ENCODE measurements around the gene KIAA1328.

Gene KIAA1328

DNA sequence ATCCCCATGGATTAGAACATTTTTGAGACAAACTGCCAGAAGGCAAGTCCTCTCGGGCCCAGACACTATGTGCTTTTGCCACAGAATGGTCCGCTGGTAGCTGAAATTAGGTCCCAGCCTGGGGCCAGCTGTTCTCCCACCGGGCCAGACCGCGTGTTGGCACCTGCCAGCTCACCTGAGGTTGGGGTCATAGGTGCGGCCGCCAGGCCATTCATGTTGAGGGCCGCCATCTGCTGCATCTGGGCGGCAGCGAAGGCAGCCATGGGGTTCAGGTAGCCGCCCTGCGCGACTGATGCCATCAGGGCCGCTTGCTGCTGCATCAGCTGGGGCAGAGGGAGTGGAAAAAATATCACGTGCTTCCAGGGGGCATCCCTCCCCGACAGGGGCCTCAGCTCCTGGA is 443.9 kb downstream of the KIAA1328 start:
- no peak for DNase-seq (ENCODE audit: extremely low read depth in 1 of 2, low read depth in 1 of 2)

DNA sequence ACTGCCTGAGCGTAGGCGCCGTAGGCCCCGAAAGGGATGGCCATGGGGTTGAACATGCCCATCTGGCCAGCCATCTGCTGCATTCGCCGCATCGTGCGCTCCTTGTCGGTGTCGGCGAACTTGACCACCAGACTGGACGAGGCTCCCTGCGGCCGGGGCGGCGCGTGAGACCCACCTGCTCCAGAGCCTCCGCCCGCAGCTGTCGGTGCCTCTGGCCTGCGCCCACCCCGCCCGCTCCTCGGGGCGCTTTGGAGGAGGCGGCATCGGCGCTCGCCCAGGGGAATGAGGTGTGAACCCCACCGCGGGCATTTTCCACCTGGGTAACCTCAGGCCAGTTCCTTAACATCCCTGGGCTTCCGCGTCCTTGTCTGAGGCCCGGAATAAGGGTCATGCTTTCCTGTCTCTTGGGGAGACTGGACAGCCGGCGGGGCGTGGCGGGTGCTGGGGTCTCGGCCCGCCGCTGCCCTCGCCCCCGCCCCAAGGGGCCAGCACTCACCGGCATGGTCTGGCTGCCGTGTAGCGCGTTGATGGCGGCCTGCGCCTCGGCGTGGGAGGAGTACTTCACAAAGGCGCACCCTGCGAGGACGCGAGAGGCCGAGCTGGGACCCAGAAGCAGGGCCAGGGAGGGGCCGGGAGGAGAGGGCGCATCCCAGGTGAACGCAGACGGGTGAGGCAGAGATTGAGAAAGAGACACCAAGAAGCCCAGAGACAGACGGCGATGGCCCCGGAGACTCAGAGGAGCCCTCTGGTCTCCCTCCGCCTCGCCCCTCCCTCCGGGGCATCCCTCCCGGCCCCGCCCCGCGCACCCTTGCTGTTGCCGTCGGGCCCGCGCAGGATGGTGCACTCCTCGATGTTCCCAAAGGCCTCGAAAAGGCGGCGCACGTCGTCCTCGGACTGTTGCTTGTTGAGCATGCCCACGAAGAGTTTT is 445.6 kb downstream of the KIAA1328 start:
- no peak for DNase-seq (ENCODE audit: extremely low read depth in 1 of 2, low read depth in 1 of 2)

DNA sequence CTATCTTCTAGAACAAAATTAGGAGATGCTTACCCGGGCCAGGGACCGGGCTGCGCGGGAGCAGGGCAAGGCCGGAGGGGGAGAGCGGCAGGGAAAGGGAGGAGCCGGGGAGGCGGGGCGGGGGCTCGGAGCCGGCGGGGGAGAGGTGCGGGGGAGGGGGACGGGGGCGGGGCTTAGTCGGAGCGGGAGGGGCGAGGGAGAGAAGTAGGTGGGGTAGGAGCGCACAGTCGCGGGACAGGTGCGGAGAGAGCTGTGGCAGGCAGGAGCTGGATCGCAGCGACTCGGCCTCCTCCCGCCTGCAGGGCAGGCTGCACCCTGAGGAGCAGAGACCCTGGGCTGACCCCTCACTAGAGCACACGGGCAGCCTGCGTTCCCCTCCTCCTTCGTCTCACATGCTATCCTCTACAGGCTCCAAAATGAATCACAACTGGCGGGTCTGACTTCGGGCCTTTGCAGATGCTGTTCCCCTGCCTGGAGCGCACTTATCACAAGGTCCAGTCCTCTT is 446.4 kb downstream of the KIAA1328 start:
- DNase-seq (ENCODE audit: extremely low read depth in 1 of 2, low read depth in 1 of 2), result no peak

DNA sequence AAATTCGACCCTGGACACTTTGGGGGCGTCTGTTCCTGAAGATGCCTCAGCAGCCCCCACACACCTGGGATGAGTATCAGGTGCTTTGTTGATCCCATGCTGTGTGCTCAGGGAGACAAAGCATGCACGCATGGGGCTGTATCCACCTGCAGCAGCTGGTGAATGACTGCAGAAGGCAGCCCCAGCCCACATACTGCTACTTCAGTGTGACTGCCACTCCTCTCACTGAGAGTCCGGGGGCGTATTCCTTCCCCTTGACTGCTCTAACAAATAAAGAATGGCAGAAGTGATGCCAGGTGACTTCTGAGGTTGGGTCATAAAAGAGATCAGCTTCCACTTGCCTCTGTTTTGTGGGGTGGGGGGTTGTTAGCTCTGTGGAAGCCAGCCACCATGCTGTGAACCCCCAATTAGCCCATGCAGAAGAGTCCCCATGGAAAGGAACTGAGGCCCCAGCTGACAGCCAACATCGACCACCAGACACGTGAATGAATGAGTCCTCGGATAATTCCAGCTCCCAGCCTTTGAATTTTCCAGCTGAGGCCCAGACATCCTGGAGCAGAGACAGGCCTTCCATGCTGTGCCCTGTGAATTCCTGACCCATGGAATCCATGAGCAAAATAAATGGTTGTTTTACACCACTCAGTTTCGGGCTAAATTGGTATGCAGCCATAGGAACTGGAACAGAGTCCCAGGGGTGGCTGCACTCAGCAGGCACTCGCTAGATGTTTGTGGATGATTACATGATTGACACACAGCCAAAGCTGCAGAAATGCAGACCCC is 447.4 kb downstream of the KIAA1328 start:
- DNase-seq (ENCODE audit: extremely low read depth in 1 of 2, low read depth in 1 of 2), result no peak

DNA sequence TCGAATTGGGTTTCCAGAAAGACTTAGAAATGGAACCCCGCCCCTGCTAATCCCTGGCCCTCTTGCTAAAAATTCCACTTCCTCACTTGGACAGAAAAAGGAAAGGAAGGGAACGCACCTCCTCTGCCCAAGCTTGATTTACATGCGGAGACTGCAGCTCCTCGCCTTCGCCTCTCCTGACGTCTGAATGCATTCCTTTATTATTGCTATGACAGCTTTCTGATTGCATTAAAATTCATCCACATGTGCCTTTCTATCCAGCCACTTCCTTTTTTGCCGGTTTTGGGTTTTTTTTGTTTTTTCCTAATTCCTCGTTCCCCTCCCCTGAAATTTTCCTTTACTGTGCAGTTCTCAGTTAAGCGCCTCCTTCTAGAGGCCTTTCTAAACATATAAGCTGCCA is 448.9 kb downstream of the KIAA1328 start:
- no peak for DNase-seq (ENCODE audit: extremely low read depth in 1 of 2, low read depth in 1 of 2)

Data from stimulated activated CD8-positive, alpha-beta memory T cell treated with anti-CD3 and anti-CD28 coated beads, Interleukin-7, amount 100 ng/mL, for 48 hours (primary cell).